ENCODE results near the gene ICA1.

Gene ICA1

DNA sequence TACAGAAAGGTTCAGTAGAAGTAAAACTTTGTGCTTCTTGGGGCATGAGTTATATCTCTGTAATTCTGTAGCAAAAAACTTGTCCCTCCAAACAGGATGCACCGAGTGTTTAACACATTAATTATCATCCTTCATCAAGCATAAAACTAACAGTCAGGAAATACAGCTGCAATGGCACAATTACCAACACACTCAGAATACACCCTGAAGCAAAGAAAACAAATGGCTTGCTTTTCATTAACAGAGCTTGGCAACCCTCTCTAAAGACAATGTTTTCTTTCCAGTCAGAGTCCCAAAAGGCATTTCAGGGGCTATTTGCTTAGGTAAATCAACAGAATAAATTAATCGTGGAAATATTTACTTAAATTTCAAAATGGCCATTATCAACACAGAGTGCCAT, 107.7 kb downstream of the ICA1 start:
- Histone ChIP-seq H3K4me1 (ENCODE audit: insufficient read depth, low read length) (0 out of 2 replicates have a peak, but pooled peaks cover 5% of the 10 kb centered on the region), H3K4me3 (ENCODE audit: low read length) (no peak overlapping the region), H3K27ac (ENCODE audit: low read depth, low read length) (no peak overlapping the region), H3K27me3 (ENCODE audit: insufficient read depth, low read length) (no peaks in the 10 kb centered on the region), H3K9ac (ENCODE audit: low read depth, low read length) (no peak overlapping the region), H3K36me3 (ENCODE audit: insufficient read depth, low read length) (no peaks in the 10 kb centered on the region; the same call in 1 of the 2 replicates), H3K9me3 (ENCODE audit: insufficient read depth, low read depth, low read length) (no peaks in the 10 kb centered on the region)
- WGBS = 98% methylated on average over 2 of the region's 2 CpGs

GRCh38 chr7:8152489-8153192, 109.3 kb downstream of the ICA1 start:
- no peaks in the 10 kb centered on the region for H3K9me3 ChIP-seq (ENCODE audit: insufficient read depth, low read depth, low read length)
- H3K4me3 ChIP-seq (ENCODE audit: low read length) = no peak overlapping the region
- 97% methylated on average over 4 of the region's 4 CpGs for WGBS
- H3K27me3 ChIP-seq (ENCODE audit: insufficient read depth, low read length) = no peaks in the 10 kb centered on the region
- no peak overlapping the region for H3K9ac ChIP-seq (ENCODE audit: low read depth, low read length)
- no peak overlapping the region for H3K27ac ChIP-seq (ENCODE audit: low read depth, low read length)
- H3K36me3 ChIP-seq (ENCODE audit: insufficient read depth, low read length) = no peaks in the 10 kb centered on the region; the same call in 1 of the 2 replicates
- H3K4me1 ChIP-seq (ENCODE audit: insufficient read depth, low read length) = peaks cover under 1% of the 10 kb centered on the region; the same call in 1 of the 2 replicates

- Histone ChIP-seq H3K4me3 (ENCODE audit: low read length) (no peak overlapping the region), H3K27me3 (ENCODE audit: insufficient read depth, low read length) (no peaks in the 10 kb centered on the region), H3K9me3 (ENCODE audit: insufficient read depth, low read depth, low read length) (no peaks in the 10 kb centered on the region), H3K36me3 (ENCODE audit: insufficient read depth, low read length) (no peaks in the 10 kb centered on the region; the same call in 1 of the 2 replicates), H3K4me1 (ENCODE audit: insufficient read depth, low read length) (peaks cover 13% of the 10 kb centered on the region), H3K27ac (ENCODE audit: low read depth, low read length) (no peak overlapping the region), H3K9ac (ENCODE audit: low read depth, low read length) (no peak overlapping the region)
- WGBS = 96% methylated on average over 7 of the region's 7 CpGs
These were observed 110.7 kb downstream of the ICA1 start for GRCh38 chr7:8151161-8151725.

DNA sequence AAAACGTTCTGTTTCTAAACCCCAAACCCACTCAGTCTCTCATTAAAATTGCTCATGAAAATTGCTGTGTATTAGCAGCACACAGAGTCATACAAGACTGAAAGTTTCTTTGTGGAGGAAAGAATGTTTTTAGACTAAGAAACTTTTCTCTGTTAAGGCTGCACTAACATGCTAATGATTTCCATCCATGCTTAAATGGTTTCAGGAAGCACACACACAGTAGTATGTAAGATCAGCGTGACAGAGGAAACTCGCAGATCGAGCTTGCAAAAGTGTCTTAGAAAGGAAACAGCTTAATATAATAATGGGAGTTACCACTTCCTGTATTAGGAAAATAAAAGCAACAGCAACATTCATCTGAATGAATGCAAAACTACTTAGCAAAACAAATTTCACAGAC, 112.7 kb downstream of the ICA1 start:
- no peaks in the 10 kb centered on the region for H3K9me3 ChIP-seq (ENCODE audit: insufficient read depth, low read depth, low read length)
- H3K27ac ChIP-seq (ENCODE audit: low read depth, low read length) = no peak overlapping the region
- no peaks in the 10 kb centered on the region for H3K27me3 ChIP-seq (ENCODE audit: insufficient read depth, low read length)
- H3K4me3 ChIP-seq (ENCODE audit: low read length) = no peak overlapping the region
- no peaks in the 10 kb centered on the region for H3K36me3 ChIP-seq (ENCODE audit: insufficient read depth, low read length)
- no peak overlapping the region for H3K9ac ChIP-seq (ENCODE audit: low read depth, low read length)
- H3K4me1 ChIP-seq (ENCODE audit: insufficient read depth, low read length) = peaks cover 13% of the 10 kb centered on the region
- WGBS = 84% methylated on average over 4 of the region's 4 CpGs

- H3K27ac ChIP-seq (ENCODE audit: low read depth, low read length) = no peak overlapping the region
- WGBS = 94% methylated on average over 11 of the region's 11 CpGs
- H3K9ac ChIP-seq (ENCODE audit: low read depth, low read length) = no peak overlapping the region
These were observed 114.1 kb downstream of the ICA1 start for GRCh38 chr7:8147760-8148463.

GRCh38 chr7:8146788-8147413, 115.1 kb downstream of the ICA1 start:
- no peaks in the 10 kb centered on the region for H3K36me3 ChIP-seq (ENCODE audit: insufficient read depth, low read length)
- H3K9me3 ChIP-seq (ENCODE audit: insufficient read depth, low read depth, low read length) = no peaks in the 10 kb centered on the region
- peaks cover 18% of the 10 kb centered on the region for H3K4me1 ChIP-seq (ENCODE audit: insufficient read depth, low read length)
- H3K9ac ChIP-seq (ENCODE audit: low read depth, low read length) = no peak overlapping the region
- no peaks in the 10 kb centered on the region for H3K27me3 ChIP-seq (ENCODE audit: insufficient read depth, low read length)
- H3K4me3 ChIP-seq (ENCODE audit: low read length) = no peak overlapping the region
- no peak overlapping the region for H3K27ac ChIP-seq (ENCODE audit: low read depth, low read length)
- 31% methylated on average over 7 of the region's 8 CpGs for WGBS

More at GRCh38 chr7:8147760-8148463, 114.1 kb downstream of the ICA1 start:
- Histone ChIP-seq H3K4me1 (ENCODE audit: insufficient read depth, low read length) (peaks cover 18% of the 10 kb centered on the region), H3K4me3 (ENCODE audit: low read length) (no peak overlapping the region), H3K27me3 (ENCODE audit: insufficient read depth, low read length) (no peaks in the 10 kb centered on the region), H3K36me3 (ENCODE audit: insufficient read depth, low read length) (no peaks in the 10 kb centered on the region), H3K9me3 (ENCODE audit: insufficient read depth, low read depth, low read length) (no peaks in the 10 kb centered on the region)

DNA sequence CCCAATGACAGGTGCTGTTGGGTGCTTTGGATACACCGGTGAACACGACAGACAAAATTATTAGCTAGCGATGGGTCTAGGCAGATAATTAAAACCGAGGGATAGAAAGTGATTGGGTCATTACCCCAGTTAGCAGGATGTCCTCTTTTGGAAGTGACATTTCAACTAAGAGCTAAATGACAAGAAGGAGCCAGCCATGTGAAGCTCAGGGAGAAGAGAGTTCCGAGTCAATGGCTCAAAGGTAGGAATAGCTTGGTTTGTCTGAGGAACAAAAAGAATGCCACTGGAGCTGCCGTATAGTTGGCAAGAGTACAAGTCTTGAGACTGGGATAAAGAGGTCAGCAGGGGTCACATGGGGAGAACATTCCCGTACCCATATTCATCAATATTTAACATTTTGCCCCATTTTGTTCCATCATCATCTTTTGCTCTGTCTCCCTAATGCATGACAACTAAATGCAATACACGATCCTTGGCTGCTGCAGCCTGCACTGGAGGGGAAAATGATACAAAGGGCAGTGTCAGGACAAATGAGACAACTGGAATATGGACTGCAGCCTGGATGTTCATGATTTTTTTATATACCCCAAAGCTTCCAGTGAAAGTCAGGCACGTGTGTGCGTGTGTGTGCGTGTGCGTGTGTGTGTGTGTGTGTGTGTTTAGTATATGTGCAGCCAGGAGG, 115.7 kb downstream of the ICA1 start:
- H3K4me1 ChIP-seq (ENCODE audit: insufficient read depth, low read length) = peaks cover 18% of the 10 kb centered on the region
- H3K9ac ChIP-seq (ENCODE audit: low read depth, low read length) = no peak overlapping the region
- 68% methylated on average over 12 of the region's 12 CpGs for WGBS
- H3K9me3 ChIP-seq (ENCODE audit: insufficient read depth, low read depth, low read length) = no peaks in the 10 kb centered on the region
- H3K27me3 ChIP-seq (ENCODE audit: insufficient read depth, low read length) = no peaks in the 10 kb centered on the region
- H3K27ac ChIP-seq (ENCODE audit: low read depth, low read length) = no peak overlapping the region
- H3K36me3 ChIP-seq (ENCODE audit: insufficient read depth, low read length) = no peaks in the 10 kb centered on the region
- H3K4me3 ChIP-seq (ENCODE audit: low read length) = no peak overlapping the region

DNA sequence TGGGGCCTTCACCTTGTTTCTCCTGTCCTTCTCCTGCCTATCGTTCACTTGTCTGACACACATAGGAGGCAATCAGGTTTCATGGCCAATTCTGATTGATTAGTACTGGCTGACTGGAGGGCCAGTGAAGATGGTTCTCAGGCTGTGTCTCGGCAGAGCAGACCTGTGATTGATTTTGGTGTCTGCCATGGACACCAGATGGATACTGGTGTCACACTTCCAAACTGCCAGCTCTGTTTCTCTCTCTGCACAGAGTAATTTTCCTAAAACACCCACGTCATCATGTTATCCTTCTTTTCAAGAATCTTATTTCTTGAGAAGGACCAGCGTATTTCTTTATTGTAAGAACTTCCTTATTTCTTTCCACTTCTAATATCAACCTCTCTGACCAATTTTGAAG, 117.1 kb downstream of the ICA1 start:
- H3K9ac ChIP-seq (ENCODE audit: low read depth, low read length) = 0 out of 2 replicates have a peak overlapping the region, but pooled peaks have one; percentile 25
- WGBS = 93% methylated on average over 4 of the region's 4 CpGs
- peaks cover 18% of the 10 kb centered on the region for H3K4me1 ChIP-seq (ENCODE audit: insufficient read depth, low read length)
- no peaks in the 10 kb centered on the region for H3K36me3 ChIP-seq (ENCODE audit: insufficient read depth, low read length)
- H3K9me3 ChIP-seq (ENCODE audit: insufficient read depth, low read depth, low read length) = no peaks in the 10 kb centered on the region
- no peak overlapping the region for H3K27ac ChIP-seq (ENCODE audit: low read depth, low read length)
- H3K4me3 ChIP-seq (ENCODE audit: low read length) = no peak overlapping the region
- no peaks in the 10 kb centered on the region for H3K27me3 ChIP-seq (ENCODE audit: insufficient read depth, low read length)

DNA sequence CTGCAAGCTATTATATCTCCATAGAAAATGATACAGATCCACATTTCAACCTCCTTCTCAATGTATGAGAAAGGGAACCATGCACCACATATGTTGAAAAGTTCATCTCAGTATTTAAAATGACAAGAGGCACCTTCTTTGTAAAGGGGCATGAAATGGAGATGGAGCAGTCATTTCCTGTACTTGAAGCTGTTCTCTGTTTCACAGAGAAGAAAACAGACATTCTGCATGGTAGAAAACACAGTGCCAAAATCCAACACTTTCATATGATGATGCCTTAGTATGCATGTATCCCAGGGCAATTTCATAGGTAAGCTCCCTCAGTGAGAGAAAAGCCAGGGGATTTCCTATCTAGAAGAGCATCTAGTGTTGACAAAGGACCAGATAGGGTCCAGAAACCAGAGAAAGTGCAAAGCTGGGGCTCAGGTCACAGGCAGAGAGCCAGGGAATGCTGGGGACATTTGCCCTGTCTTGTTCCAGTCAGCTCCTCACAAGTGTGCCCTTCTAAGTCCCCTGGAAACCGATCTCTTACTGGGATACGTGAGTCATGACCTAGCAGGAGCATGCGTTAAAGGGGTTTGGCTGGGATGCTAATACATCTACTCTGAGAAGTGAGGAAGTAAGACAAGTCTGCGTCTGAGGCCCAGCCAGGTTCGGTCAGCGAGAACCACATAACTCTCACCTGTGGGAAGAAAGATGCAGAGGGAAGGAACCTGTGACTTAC, 118.7 kb downstream of the ICA1 start:
- H3K4me1 ChIP-seq (ENCODE audit: insufficient read depth, low read length) = peaks cover 18% of the 10 kb centered on the region
- no peaks in the 10 kb centered on the region for H3K27me3 ChIP-seq (ENCODE audit: insufficient read depth, low read length)
- H3K4me3 ChIP-seq (ENCODE audit: low read length) = no peak overlapping the region
- no peak overlapping the region for H3K27ac ChIP-seq (ENCODE audit: low read depth, low read length)
- WGBS = 65% methylated on average over 6 of the region's 6 CpGs
- H3K9me3 ChIP-seq (ENCODE audit: insufficient read depth, low read depth, low read length) = no peaks in the 10 kb centered on the region
- no peak overlapping the region for H3K9ac ChIP-seq (ENCODE audit: low read depth, low read length)
- no peaks in the 10 kb centered on the region for H3K36me3 ChIP-seq (ENCODE audit: insufficient read depth, low read length)

DNA sequence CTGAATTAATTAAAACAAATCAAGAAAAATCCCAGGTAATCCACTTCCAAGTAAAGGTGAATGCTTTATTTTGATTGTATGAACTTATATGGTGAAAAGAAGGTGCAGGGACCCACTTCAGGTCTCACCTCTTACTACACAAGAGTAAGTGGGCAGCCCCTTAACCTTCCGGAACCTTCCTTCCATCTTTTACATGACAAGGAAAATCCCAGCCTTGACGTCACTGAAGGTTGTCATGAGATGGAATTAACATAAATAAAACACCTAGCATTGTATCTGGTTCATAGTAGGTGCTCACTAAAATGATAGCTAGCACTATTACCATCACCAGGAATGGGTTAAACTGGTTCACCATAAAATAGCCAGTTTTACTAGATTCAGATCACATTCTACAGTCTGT, 119.5 kb downstream of the ICA1 start:
- H3K27me3 ChIP-seq (ENCODE audit: insufficient read depth, low read length) = no peaks in the 10 kb centered on the region
- H3K4me3 ChIP-seq (ENCODE audit: low read length) = no peak overlapping the region
- peaks cover 16% of the 10 kb centered on the region for H3K4me1 ChIP-seq (ENCODE audit: insufficient read depth, low read length)
- no peaks in the 10 kb centered on the region for H3K9me3 ChIP-seq (ENCODE audit: insufficient read depth, low read depth, low read length)
- H3K9ac ChIP-seq (ENCODE audit: low read depth, low read length) = no peak overlapping the region
- H3K36me3 ChIP-seq (ENCODE audit: insufficient read depth, low read length) = no peaks in the 10 kb centered on the region
- H3K27ac ChIP-seq (ENCODE audit: low read depth, low read length) = no peak overlapping the region
- WGBS = 93% methylated on average over 1 of the region's 2 CpGs

Data from HUES64 (cell line).